HG03280 (cell line): ENCODE measurements around the gene XPO4.
"Not testable (repeated sequence)": the region's sequence is repeated elsewhere in the genome, so short reads cannot be mapped to it uniquely, and the experiment has no call there.

Experiments used
- ATAC-seq: cut with Tn5 transposase; IDR thresholded peaks from one replicate; pipeline ENCODE4 v1.9.1; 2021; ENCODE audit warnings: mild to moderate bottlenecking, moderate library complexity; ENCODE audit not compliant: unreplicated experiment

XPO4 gene

DNA sequence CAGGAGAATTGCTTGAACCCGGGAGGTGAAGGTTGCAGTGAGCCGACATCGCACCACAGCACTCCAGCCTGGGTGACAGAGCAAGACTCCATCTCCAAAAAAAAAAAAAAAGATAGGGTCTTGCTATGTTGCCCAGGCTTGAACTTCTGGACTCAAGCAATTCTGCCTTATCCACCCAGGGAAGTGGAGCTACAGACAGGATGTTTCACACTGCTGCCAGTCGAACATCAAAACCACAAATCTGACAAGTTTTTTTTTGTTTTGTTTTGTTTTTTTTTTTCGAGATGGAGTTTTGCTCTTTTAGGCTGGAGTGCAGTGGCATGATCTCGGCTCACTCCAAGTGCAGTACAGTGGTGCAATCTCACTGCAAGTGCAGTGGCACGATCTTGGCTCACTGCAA is 10.8 kb downstream of the XPO4 start:
- no peak for ATAC-seq

DNA sequence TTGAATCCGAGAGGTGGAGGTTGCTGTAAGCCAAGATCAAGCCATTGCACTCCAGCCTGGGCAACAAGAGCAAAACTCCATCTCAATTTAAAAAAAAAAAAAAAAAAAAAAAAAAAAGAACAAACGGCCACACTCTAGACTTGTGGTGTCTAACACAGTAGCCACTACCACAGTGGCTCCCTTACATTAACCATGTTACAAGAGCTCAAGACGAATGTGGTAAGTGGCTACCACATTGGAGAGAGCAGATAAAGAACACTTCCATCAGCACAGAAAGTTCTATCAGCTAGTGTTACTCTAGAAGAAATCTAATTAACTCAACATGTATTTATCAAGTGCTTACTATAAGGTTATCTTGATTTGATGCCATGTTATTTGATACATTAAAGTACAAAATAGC is 11.5 kb downstream of the XPO4 start:
- no peak for ATAC-seq

DNA sequence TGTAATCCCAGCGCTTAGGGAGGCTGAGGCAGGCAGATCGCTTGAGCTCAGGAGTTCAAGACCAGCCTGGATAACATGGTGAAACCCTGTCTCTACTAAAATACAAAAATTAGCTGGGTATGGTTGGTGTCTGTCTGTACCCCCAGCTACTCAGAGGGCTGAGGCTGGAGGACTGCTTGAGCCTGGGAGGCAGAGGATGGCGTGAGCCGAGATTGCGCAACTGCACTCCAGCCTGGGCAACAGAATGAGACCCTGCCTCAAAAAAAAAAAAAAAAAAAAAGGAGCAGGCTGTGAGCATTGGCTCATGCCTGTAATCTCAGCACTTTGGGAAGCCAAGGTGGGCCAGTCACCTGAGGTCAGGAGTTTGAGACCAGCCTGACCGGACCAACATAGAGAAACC is 12.0 kb downstream of the XPO4 start:
- ATAC-seq, result not testable (repeated sequence)

DNA sequence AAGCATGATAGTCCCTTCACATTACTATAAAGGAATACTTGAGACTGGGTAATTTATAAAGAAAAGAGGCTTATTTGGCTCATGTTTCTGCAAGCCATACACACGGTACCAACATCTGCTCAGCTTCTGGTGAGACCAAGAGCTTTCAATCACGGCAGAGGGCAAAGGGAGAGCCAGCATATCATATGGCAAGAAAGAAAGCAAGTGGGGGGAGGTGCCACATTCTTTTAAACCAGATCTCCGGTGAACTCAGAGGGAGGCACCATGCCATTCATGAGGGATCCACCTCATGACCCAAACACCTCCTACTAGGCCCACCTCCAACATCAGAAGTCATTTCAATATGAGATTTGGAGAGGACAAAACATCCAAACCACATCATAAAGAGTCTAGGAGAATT is 20.3 kb downstream of the XPO4 start:
- no peak for ATAC-seq

GRCh38 chr13:20877902-20878301 is 24.6 kb downstream of the XPO4 start:
- no peak for ATAC-seq

DNA sequence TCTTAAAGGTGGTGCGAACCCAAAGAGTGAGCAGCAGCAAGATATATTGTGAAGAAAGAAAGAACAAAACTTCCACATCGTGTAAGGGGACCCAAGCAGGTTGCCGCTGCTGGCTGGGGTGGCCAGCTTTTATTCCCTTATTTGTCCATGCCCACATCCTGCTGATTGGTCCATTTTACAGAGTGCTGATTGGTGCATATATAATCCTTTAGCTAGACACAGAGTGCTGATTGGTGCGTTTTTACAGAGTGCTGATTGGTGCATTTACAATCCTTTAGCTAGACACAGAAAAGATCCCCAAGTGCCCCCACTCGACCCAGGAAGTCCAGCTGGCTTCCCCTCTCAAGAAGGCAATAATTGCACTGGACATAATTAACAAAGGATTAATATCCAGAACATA is 25.7 kb downstream of the XPO4 start:
- ATAC-seq, result not testable (repeated sequence)

- not testable (repeated sequence) for ATAC-seq
Measured at GRCh38 chr13:20874439-20874838, 28.1 kb downstream of the XPO4 start.

DNA sequence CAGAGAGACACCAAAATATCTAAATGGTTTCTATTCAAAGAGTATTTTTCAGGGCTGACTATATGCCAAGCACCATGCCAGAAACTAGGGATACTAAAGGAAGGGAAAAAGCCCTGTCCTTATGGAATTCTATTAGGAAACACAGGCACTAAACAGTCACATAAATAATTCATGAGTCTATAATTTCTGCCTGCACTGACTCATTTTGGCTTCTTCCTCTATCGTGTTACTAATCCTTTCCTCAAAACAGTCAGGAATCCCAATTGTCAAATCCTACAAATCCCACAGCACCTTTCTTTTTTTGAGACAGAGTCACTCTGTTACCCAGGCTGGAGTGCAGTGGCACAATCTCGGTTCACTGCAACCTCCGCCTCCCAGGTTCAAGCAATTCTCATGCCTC is 29.2 kb downstream of the XPO4 start:
- ATAC-seq, result no peak

- no peak for ATAC-seq
Measured at GRCh38 chr13:20870829-20871228, 31.7 kb downstream of the XPO4 start.

- no peak for ATAC-seq
Measured at GRCh38 chr13:20869540-20869939, 33.0 kb downstream of the XPO4 start.

GRCh38 chr13:20867408-20867807 is 35.1 kb downstream of the XPO4 start:
- ATAC-seq, result no peak

DNA sequence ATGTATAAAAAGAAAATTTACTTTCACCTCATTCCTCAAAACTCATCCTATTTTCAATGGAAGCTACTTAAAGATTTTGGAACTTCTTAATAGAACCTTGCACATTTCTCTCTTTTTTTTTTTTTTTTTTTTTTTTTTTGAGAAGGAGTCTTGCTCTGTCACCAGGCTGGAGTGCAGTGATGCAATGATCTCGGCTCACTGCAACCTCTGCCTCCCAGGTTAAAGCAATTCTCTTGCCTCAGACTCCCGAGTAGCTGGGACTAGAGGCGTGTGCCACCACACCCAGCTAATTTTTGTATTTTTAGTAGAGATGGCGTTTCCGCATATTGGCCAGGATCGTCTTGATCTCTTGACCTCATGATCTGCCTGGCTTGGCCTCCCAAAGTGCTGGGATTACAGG is 40.9 kb downstream of the XPO4 start:
- ATAC-seq, result not testable (repeated sequence)

GRCh38 chr13:20860844-20861243 is 41.7 kb downstream of the XPO4 start:
- ATAC-seq, result no peak

GRCh38 chr13:20856650-20857049 is 45.9 kb downstream of the XPO4 start:
- no peak for ATAC-seq

DNA sequence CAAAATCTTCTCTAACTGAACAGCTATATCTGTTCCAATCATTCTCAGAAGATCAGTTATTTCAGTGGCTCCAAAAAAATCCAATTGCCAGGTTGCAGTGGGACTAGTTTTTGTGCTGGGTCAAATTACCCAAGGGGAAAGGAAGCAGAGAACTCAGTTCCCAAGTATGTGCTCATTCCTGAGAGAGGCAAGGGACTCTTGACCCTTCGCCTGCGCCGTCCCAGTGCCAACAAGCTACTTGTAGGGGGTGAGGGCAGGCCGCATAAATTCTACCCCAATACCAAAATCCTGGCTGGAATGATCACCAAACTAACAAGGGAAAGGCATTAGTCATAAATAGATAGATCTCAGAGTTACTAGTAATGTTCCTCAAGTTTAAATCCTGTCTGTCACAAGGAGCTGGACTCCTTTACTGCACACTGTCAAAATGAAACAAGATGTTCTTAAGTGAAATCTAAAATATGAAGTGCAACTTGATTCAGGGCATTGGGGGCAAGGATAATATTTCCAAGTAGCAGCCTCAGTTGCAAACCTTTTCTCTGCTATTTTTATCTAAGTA is 50.6 kb downstream of the XPO4 start:
- no peak for ATAC-seq

- ATAC-seq, result no peak
Measured at GRCh38 chr13:20848944-20849343, 53.6 kb downstream of the XPO4 start.

DNA sequence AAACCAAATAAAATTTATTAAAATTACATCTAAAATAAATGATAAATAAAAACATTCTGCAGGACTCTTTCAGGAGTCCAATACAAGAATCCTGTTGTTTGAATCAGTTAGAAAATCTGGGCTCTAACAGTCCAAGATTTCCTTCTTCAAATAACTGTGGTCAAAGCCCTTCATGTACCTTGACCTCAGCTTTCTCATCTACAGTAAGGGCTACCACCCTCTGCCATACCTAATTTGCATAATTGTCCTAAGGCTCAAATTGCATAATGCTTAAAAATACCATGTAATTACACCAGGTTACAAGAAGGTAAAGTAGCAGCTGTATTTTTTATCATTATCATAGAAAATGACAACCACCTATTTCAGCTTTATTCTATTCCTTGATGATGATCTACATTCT is 54.3 kb downstream of the XPO4 start:
- no peak for ATAC-seq

DNA sequence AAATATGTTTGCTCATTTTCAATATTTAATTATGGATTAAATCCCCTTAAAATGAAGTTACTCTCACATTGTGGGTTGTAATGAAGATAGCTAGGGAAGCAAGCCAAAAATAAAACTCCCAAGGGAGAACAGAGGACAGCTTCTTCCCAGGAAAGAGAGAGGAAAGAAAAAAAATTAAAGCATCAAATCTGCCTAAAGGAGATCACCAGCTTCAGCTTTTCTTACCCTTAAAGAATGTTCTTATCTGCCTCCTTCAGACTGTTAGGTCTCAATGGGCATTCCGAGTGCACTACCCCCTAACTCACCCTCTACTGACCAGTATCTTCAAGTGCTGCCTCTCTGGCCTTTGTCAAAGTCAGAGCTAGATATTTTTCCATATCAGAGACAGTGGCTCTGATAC is 55.2 kb downstream of the XPO4 start:
- ATAC-seq, result no peak

GRCh38 chr13:20843166-20843565 is 59.4 kb downstream of the XPO4 start:
- ATAC-seq, result no peak

DNA sequence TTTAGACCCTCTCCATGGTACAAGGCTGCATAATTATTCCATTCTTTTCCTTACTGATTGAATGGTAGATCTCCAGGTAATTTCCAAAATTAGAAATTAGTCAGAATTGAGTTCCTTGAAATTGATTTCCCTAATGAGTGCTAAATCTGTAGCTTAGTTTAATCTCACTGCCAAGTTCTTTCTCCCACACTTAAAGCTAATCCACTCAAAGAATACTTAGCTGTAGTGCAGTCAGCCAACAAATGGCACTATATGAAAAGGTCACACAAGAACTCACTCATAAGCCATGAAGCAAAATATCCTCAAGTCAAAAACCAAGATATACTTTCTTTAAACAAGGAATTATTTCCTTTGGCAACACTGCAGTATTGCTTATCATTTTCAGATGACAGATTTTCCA is 62.0 kb downstream of the XPO4 start:
- no peak for ATAC-seq

DNA sequence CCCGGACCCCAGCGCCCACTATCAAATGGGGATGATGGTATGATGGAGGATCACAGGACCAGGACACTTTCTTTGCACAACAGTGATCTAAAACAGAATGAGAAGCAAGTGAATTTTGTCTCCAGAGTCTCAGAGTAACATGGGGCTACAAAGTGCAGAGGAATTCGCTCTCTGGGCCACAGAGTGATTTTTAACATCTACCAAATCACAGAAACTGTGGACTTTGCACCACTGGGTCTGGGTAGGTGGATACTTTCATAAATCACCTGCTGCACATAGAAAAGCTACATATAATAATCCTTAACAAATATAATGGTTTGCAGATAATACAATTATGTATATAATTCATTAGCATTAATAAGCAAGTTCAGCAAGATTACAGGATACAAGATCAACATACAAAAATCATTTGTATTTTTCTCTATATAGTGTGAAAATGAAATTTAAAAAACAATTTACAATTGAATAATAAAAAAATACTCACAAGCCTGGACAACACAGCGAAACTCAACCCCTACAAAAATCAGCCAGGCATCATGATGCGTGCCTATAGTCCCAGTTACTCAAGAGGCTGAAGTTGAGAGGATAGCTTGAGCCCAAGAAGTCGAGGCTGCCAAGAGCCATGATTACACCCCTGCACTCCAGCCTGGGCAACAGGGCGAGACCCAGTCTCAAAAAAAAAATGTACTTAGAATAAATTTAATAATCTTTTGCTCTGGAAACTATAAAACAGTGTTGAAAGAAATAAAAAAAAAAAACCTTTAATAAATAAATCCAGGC is 68.5 kb downstream of the XPO4 start:
- ATAC-seq, result no peak

DNA sequence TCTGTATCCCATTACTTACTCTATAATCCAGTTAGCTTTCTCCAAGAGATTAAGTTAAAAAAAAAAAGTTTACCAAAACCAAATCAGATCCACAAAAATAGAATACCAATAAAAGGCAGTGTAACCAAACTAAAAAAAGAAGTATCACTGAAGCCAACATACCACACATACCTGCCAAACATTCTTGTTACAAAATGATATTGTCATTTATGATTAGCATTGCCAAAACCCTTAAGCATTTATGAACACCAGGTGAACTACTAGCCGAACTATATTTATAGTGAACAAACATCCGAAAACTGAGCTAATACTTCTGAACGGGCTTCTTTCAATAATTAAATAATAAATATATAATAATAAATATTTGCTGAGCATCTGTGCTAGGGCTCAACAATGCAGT is 69.7 kb downstream of the XPO4 start:
- ATAC-seq, result no peak

DNA sequence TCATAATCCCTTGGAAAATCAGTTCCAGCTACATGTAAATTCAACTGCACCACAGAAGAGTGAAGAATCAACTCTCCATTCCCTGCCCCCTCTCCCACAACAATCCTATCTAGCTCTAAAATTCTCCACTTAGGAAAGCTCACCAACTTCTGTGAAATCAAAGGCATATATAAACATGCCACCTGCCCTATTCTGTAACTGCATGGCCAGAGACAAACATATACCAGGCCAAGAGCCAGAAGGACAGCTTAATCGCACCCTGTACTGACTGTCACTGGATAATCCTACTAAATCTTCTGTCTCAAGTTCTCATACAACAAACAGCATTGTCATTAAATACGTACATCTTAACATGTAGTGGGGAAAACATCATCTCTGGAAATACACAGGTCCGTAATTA is 70.6 kb downstream of the XPO4 start:
- no peak for ATAC-seq
